ENCODE results near the gene YTHDC1. TPM values are rescaled to one million over a fixed set of nuclear protein-coding genes. Genes with fewer than 3 reads are reported as not detected.

The YTHDC1 gene
- total and polyA plus RNA-seq, 2 of the 13 experiments (the other 11 are each of a cell fraction or from before 2014, with no cell fraction given): 37.3 to 56.8 TPM

DNA sequence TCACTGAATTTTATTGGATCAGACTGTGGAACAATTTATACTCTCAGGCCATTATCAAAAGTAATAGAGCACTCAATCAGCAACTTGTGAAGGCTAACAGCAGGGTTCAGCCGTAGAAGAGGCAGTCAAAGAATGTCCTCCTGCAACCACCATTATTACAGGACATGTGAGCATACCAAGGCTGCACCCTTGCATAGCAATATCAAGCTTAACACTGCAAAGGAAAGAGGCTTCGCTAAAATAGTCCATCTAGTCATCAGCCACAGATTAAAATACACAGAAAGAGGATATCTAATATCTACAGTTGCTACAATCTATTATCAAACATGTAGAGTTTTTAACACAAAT, 61.5 kb downstream of the YTHDC1 start:
- POLR2A ChIA-PET: no interaction called here
- Histone ChIP-seq H3K4me3 (replicated peaks in 1 of 3; ENCODE audit: insufficient read depth in 1 of 3, low read depth in 2 of 3, low read length in 3 of 3) (no peak overlapping the region), H2AFZ (ENCODE audit: low read length) (no peak overlapping the region), H3K9me3 (ENCODE audit: low read length) (no peaks in the 10 kb centered on the region; the same call in 1 of the 2 replicates), H3K4me1 (ENCODE audit: insufficient read depth, low read length) (no peaks in the 10 kb centered on the region), H3K9ac (ENCODE audit: insufficient read depth, low read depth, low read length) (no peak overlapping the region), H3K36me3 (replicated peaks in 1 of 2; ENCODE audit: control insufficient read depth in 1 of 2, insufficient read depth in 2 of 2, low read length in 2 of 2) (no peaks in the 10 kb centered on the region), H3K27ac (ENCODE audit: extremely low read length, insufficient read depth, low read length) (no peak overlapping the region), H3K27me3 (ENCODE audit: control insufficient read depth in 1 of 2, insufficient read depth in 2 of 2, low read length in 2 of 2) (no peaks in the 10 kb centered on the region; a peak in 1 of 5 replicates), H4K20me1 (ENCODE audit: insufficient read depth, low read length) (no peaks in the 10 kb centered on the region), H3K79me2 (ENCODE audit: insufficient read depth, low read length) (no peaks in the 10 kb centered on the region), H3K4me2 (ENCODE audit: low read depth, low read length) (no peak overlapping the region)
- DNase-seq (ENCODE audit: low spot score): no peak
- no peak for ATAC-seq
- intact Hi-C loops (cut with micrococcal nuclease; ENCODE audit: unreplicated experiment) (no loop called here), in situ Hi-C loops (cut with HindIII; ENCODE audit: extremely low pct_ligation_motif_present, low pct_unique_long_range_greater_than_20kb) (no loop called here)
- TF ChIP-seq E2F2 (CRISPR knock-in tag; IDR thresholded peaks at IDR 0.05; ENCODE audit: borderline replicate concordance) (no peak), RFX5 (IDR thresholded peaks at IDR 0.05; ENCODE audit: low read depth, low read length) (no peak), MED1 (CRISPR knock-in tag; IDR thresholded peaks at IDR 0.05) (no peak), TOE1 (CRISPR knock-in tag; IDR thresholded peaks at IDR 0.05) (no peak), ATF2 (CRISPR knock-in tag; IDR thresholded peaks at IDR 0.05) (no peak), ZNF704 (CRISPR knock-in tag; IDR thresholded peaks at IDR 0.05; ENCODE audit: borderline replicate concordance) (no peak), ZNF775 (CRISPR knock-in tag; IDR thresholded peaks at IDR 0.05; ENCODE audit: borderline replicate concordance) (no peak), MAFK (conservative IDR thresholded peaks at IDR 0.05 in 1 of 2, IDR thresholded peaks at IDR 0.05 in 1 of 2; ENCODE audit: low read length in 2 of 2) (no peak), HNRNPUL1 (IDR thresholded peaks at IDR 0.05; ENCODE audit: low read depth, low read length) (no peak), ZNF674 (CRISPR knock-in tag; IDR thresholded peaks at IDR 0.05; ENCODE audit: low read depth) (no peak)
- no peak for FAIRE-seq
- CTCF ChIA-PET (ENCODE audit: low intra/inter-chr PET ratio, low total read pairs): no interaction called here
- WGBS (ENCODE audit: low lambda C conversion rate): 3% methylated on average over 2 of the region's 2 CpGs
- no TSS peak for BruUV-seq (replicated peaks)
